HG03521 (cell line): ENCODE results near the gene CAMTA1.

Source experiments
- ATAC-seq: cut with Tn5 transposase; IDR thresholded peaks from one replicate; pipeline ENCODE4 v1.9.1; 2021; ENCODE audit warnings: mild to moderate bottlenecking, moderate library complexity; ENCODE audit not compliant: unreplicated experiment

The CAMTA1 gene

GRCh38 chr1:7476861-7477547 lies 691.8 kb downstream of the CAMTA1 start:
- ATAC-seq, result no peak

- ATAC-seq, result no peak
Observed at GRCh38 chr1:7477593-7477992, 692.3 kb downstream of the CAMTA1 start.

GRCh38 chr1:7478142-7478790 lies 693.0 kb downstream of the CAMTA1 start:
- ATAC-seq, result no peak

GRCh38 chr1:7478809-7479499 lies 693.7 kb downstream of the CAMTA1 start:
- no peak for ATAC-seq

- no peak for ATAC-seq
Observed at GRCh38 chr1:7479571-7479970, 694.3 kb downstream of the CAMTA1 start.

GRCh38 chr1:7481194-7481593 lies 695.9 kb downstream of the CAMTA1 start:
- no peak for ATAC-seq

- no peak for ATAC-seq
Observed at GRCh38 chr1:7482077-7482476, 696.8 kb downstream of the CAMTA1 start.

- ATAC-seq, result no peak
Observed at GRCh38 chr1:7482772-7483495, 697.7 kb downstream of the CAMTA1 start.

GRCh38 chr1:7483634-7484383 lies 698.6 kb downstream of the CAMTA1 start:
- no peak for ATAC-seq

- ATAC-seq, result no peak
Observed at GRCh38 chr1:7485086-7485780, 700.0 kb downstream of the CAMTA1 start.

- no peak for ATAC-seq
Observed at GRCh38 chr1:7485826-7486225, 700.6 kb downstream of the CAMTA1 start.

- ATAC-seq, result no peak
Observed at GRCh38 chr1:7487766-7488474, 702.7 kb downstream of the CAMTA1 start.

- no peak for ATAC-seq
Observed at GRCh38 chr1:7488475-7488842, 703.2 kb downstream of the CAMTA1 start.

- no peak for ATAC-seq
Observed at GRCh38 chr1:7489586-7489985, 704.3 kb downstream of the CAMTA1 start.

- ATAC-seq, result no peak
Observed at GRCh38 chr1:7490576-7490975, 705.3 kb downstream of the CAMTA1 start.

GRCh38 chr1:7491109-7491817 lies 706.0 kb downstream of the CAMTA1 start:
- no peak for ATAC-seq

- no peak for ATAC-seq
Observed at GRCh38 chr1:7491818-7492173, 706.5 kb downstream of the CAMTA1 start.

- no peak for ATAC-seq
Observed at GRCh38 chr1:7493711-7494454, 708.6 kb downstream of the CAMTA1 start.
